HEK293 (cell line): Measurements from ENCODE around the gene FSCN2.

Source experiments
- CTCF ChIA-PET: fragments of 350-600 bp; formaldehyde crosslinking; extraction: SDS; loops from one replicate; lab custom pipeline; 2021; ENCODE audit warnings: antibody characterized with exemption; lab: Yijun Ruan, JAX
- POLR2A ChIA-PET: fragments of 300-600 bp; formaldehyde crosslinking; extraction: SDS; loops from one replicate; lab custom pipeline; 2020; ENCODE audit warnings: antibody characterized with exemption, inconsistent platforms; lab: Yijun Ruan, JAX
- H3K27ac ChIP-seq: fragments of 200-500 bp; sonication (Bioruptor generic); 2 replicates; pipeline ENCODE4 v1.5.1; 2014; ENCODE audit warnings: low read depth, low read length, control low read depth, inconsistent platforms; ENCODE audit errors: extremely low read depth
- H3K36me3 ChIP-seq, 2 experiments: fragments of 200-500 bp in 1 of 2; sonication (Bioruptor generic) in 1 of 2; 1 replicate in 1 of 2; 2 replicates in 1 of 2; pipeline ENCODE4 v1.5.1; 2014 to 2017; ENCODE audit warnings: inconsistent platforms in 2 of 2, low read length in 2 of 2; ENCODE audit not compliant: control insufficient read depth in 2 of 2, insufficient read depth in 1 of 2
- H3K4me1 ChIP-seq: fragments of 200-500 bp; sonication (Bioruptor generic); 2 replicates; pipeline ENCODE4 v1.5.1; 2014; ENCODE audit warnings: mild to moderate bottlenecking, low read length, inconsistent platforms; ENCODE audit not compliant: control insufficient read depth, insufficient read depth
- H3K4me3 ChIP-seq: 2 replicates; pipeline ENCODE4 v1.5.1; 2011; ENCODE audit warnings: low read depth, mild to moderate bottlenecking, control low read depth, low read length, moderate library complexity
- H3K9me3 ChIP-seq: fragments of 200-500 bp; sonication (Bioruptor generic); 2 replicates; pipeline ENCODE4 v1.5.1; 2014; ENCODE audit warnings: low read depth, low read length, inconsistent platforms; ENCODE audit not compliant: control insufficient read depth, insufficient read depth
- FEZF1 ChIP-seq: fragments of 450-650 bp; formaldehyde crosslinking; IDR thresholded peaks from 2 replicates; pipeline ENCODE4 v1.5.1; 2016; ENCODE audit warnings: missing biosample characterization, missing genetic modification characterization
- IKZF3 ChIP-seq: fragments of 450-650 bp; IDR thresholded peaks from 2 replicates; pipeline ENCODE4 v1.5.0; 2018; ENCODE audit warnings: missing biosample characterization, mild to moderate bottlenecking, missing genetic modification characterization, moderate library complexity
- KLF1 ChIP-seq: fragments of 450-650 bp; formaldehyde crosslinking; IDR thresholded peaks from 2 replicates; pipeline ENCODE4 v1.5.1; 2016; ENCODE audit warnings: missing biosample characterization, missing genetic modification characterization
- KLF7 ChIP-seq: fragments of 450-650 bp; formaldehyde crosslinking; IDR thresholded peaks from 2 replicates; pipeline ENCODE4 v1.5.1; 2016; ENCODE audit warnings: missing biosample characterization, missing genetic modification characterization, borderline replicate concordance
- MZF1 ChIP-seq: fragments of 450-650 bp; formaldehyde crosslinking; IDR thresholded peaks from 2 replicates; pipeline ENCODE4 v1.5.1; 2017; ENCODE audit warnings: missing biosample characterization, missing genetic modification characterization, borderline replicate concordance
- REPIN1 ChIP-seq: fragments of 450-650 bp; formaldehyde crosslinking; IDR thresholded peaks from 2 replicates; pipeline ENCODE4 v1.5.1; 2017; ENCODE audit warnings: missing biosample characterization, missing genetic modification characterization, low read depth
- SCRT1 ChIP-seq: fragments of 450-650 bp; formaldehyde crosslinking; IDR thresholded peaks from 2 replicates; pipeline ENCODE4 v1.5.1; 2016; ENCODE audit warnings: missing biosample characterization, missing genetic modification characterization, borderline replicate concordance
- WT1 ChIP-seq: fragments of 450-650 bp; formaldehyde crosslinking; IDR thresholded peaks from 2 replicates; pipeline ENCODE4 v1.5.1; 2016; ENCODE audit warnings: missing biosample characterization, missing genetic modification characterization
- ZBTB20 ChIP-seq: fragments of 450-650 bp; formaldehyde crosslinking; IDR thresholded peaks from 2 replicates; pipeline ENCODE4 v1.5.1; 2016; ENCODE audit warnings: missing biosample characterization, missing genetic modification characterization
- ZBTB49 ChIP-seq: fragments of 450-650 bp; formaldehyde crosslinking; IDR thresholded peaks from 2 replicates; pipeline ENCODE4 v1.5.1; 2016; ENCODE audit warnings: missing biosample characterization, missing genetic modification characterization, low read depth
- ZIC2 ChIP-seq: fragments of 450-650 bp; formaldehyde crosslinking; IDR thresholded peaks from 2 replicates; pipeline ENCODE4 v1.5.1; 2016; ENCODE audit warnings: missing biosample characterization, missing genetic modification characterization
- ZNF174 ChIP-seq: fragments of 450-650 bp; formaldehyde crosslinking; IDR thresholded peaks from 2 replicates; pipeline ENCODE4 v1.5.0; 2017; ENCODE audit warnings: missing biosample characterization, mild to moderate bottlenecking, missing genetic modification characterization
- ZNF19 ChIP-seq: fragments of 450-650 bp; formaldehyde crosslinking; IDR thresholded peaks from 2 replicates; pipeline ENCODE4; 2016; ENCODE audit warnings: missing biosample characterization, missing genetic modification characterization, low read depth
- ZNF211 ChIP-seq: fragments of 450-650 bp; formaldehyde crosslinking; IDR thresholded peaks from 2 replicates; pipeline ENCODE4 v1.5.1; 2016; ENCODE audit warnings: low read depth, missing biosample characterization, missing genetic modification characterization
- ZNF302 ChIP-seq: fragments of 450-650 bp; formaldehyde crosslinking; IDR thresholded peaks from 2 replicates; pipeline ENCODE4 v1.5.1; 2016; ENCODE audit warnings: missing biosample characterization, missing genetic modification characterization, low read depth
- ZNF341 ChIP-seq: fragments of 450-650 bp; formaldehyde crosslinking; IDR thresholded peaks from 2 replicates; pipeline ENCODE4; 2016; ENCODE audit warnings: low read depth, missing biosample characterization, missing genetic modification characterization
- ZNF488 ChIP-seq: fragments of 450-650 bp; formaldehyde crosslinking; IDR thresholded peaks from 2 replicates; pipeline ENCODE4 v1.5.1; 2016; ENCODE audit warnings: missing biosample characterization, missing genetic modification characterization
- ZNF501 ChIP-seq: fragments of 450-650 bp; formaldehyde crosslinking; IDR thresholded peaks from 2 replicates; pipeline ENCODE4 v1.5.1; 2016; ENCODE audit warnings: missing biosample characterization, missing genetic modification characterization
- ZNF600 ChIP-seq: fragments of 450-650 bp; formaldehyde crosslinking; IDR thresholded peaks from 2 replicates; pipeline ENCODE4 v1.5.1; 2016; ENCODE audit warnings: missing biosample characterization, missing genetic modification characterization
- ZNF610 ChIP-seq: fragments of 450-650 bp; formaldehyde crosslinking; IDR thresholded peaks from 2 replicates; pipeline ENCODE4 v1.5.1; 2016; ENCODE audit warnings: missing biosample characterization, missing genetic modification characterization, borderline replicate concordance
- ZNF658 ChIP-seq: fragments of 450-650 bp; formaldehyde crosslinking; IDR thresholded peaks from 2 replicates; pipeline ENCODE4; 2016; ENCODE audit warnings: missing biosample characterization, missing genetic modification characterization
- ZNF701 ChIP-seq: fragments of 450-650 bp; formaldehyde crosslinking; IDR thresholded peaks from 2 replicates; pipeline ENCODE4 v1.5.1; 2016; ENCODE audit warnings: missing biosample characterization, missing genetic modification characterization
- ZXDB ChIP-seq: fragments of 450-650 bp; formaldehyde crosslinking; IDR thresholded peaks from 2 replicates; pipeline ENCODE4 v1.5.1; 2016; ENCODE audit warnings: missing biosample characterization, missing genetic modification characterization
- TF ChIP-seq, protein P1 (sequence below): fragments of 450-650 bp; formaldehyde crosslinking; IDR thresholded peaks from 2 replicates; pipeline ENCODE4 v1.5.1; 2016; ENCODE audit warnings: missing biosample characterization, missing genetic modification characterization
- TF ChIP-seq, protein P2 (sequence below): fragments of 450-650 bp; formaldehyde crosslinking; conservative IDR thresholded peaks from 2 replicates; pipeline ENCODE4 v1.5.1; 2016; ENCODE audit warnings: low read depth, missing biosample characterization, missing genetic modification characterization
- TF ChIP-seq, protein P3 (sequence below): fragments of 450-650 bp; formaldehyde crosslinking; IDR thresholded peaks from 2 replicates; pipeline ENCODE4 v1.5.1; 2016; ENCODE audit warnings: missing biosample characterization, missing genetic modification characterization

The FSCN2 gene

GRCh38 chr17:81553616-81554181 is 25.5 kb downstream of the FSCN2 start (continued):
- TF ChIP-seq ZBTB49 (tag by site-specific recombination) (no peak), ZNF701 (tag by site-specific recombination) (no peak), ZNF501 (tag by site-specific recombination) (peak; percentile 53; the same call in 1 of the 2 replicates), ZXDB (tag by site-specific recombination) (no peak), ZBTB20 (peak; percentile 45; the same call in 1 of the 2 replicates), MZF1 (no peak), ZNF211 (no peak), SCRT1 (tag by site-specific recombination) (no peak), ZNF174 (tag by site-specific recombination) (no peak), FEZF1 (tag by site-specific recombination) (peak; percentile 29; the same call in 1 of the 2 replicates), ZNF341 (tag by site-specific recombination) (peak; percentile 69), ZIC2 (tag by site-specific recombination) (no peak), ZNF600 (tag by site-specific recombination) (0 out of 2 replicates have a peak, but pooled peaks have one; percentile 68), KLF7 (tag by site-specific recombination) (0 out of 2 replicates have a peak, but pooled peaks have one; percentile 10), IKZF3 (tag by site-specific recombination) (peak; percentile 91), REPIN1 (tag by site-specific recombination) (no peak), ZNF610 (tag by site-specific recombination) (no peak), ZNF302 (tag by site-specific recombination) (no peak), ZNF658 (tag by site-specific recombination) (no peak)
- TF ChIP-seq, protein P1, sequence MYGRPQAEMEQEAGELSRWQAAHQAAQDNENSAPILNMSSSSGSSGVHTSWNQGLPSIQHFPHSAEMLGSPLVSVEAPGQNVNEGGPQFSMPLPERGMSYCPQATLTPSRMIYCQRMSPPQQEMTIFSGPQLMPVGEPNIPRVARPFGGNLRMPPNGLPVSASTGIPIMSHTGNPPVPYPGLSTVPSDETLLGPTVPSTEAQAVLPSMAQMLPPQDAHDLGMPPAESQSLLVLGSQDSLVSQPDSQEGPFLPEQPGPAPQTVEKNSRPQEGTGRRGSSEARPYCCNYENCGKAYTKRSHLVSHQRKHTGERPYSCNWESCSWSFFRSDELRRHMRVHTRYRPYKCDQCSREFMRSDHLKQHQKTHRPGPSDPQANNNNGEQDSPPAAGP: peak; percentile 71

DNA sequence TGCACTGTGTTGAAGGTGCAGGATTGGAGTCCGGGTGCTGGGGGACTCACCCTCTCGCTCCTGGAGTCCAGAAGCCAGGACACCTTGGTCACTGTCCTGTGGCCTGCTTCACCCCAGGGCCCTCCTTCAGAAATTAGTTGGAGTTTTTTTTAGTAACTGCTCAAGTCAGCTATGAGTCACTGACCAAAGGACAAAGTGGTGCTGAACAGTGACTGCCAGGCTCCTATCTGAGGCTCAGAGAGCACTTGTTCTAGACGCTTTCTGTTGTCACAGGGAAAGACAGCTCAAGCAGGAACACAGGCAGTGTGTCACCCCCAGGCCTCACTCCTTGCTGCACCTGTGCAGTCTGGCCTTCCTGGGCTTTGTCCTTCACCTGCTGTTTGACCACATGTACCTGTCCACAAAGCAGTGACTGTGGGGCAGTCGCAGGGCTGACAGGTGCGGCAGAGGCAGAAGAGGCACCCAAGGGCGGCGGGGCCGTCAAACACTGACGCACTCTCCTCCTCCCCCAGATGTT is 28.1 kb downstream of the FSCN2 start:
- peaks cover 12% of the 10 kb centered on the region for H3K4me1 ChIP-seq
- no peaks in the 10 kb centered on the region for H3K9me3 ChIP-seq
- H3K36me3 ChIP-seq: peaks cover 21 to 51% of the 10 kb centered on the region in 2 experiments
- ChIA-PET POLR2A (interaction anchor here (0.9 to 4.0 kb wide), 4 partner anchors 10 to 44 kb away, joined by 3 to 16 read pairs (median 6); partner anchors contain the start of gene ACTG1), CTCF (interaction anchor here (0.9 to 2.9 kb wide), 2 partner anchors 11 to 45 kb away, joined by 4 to 19 read pairs; no protein-coding TSS in a partner anchor)
- H3K4me3 ChIP-seq: no peak overlapping the region
- no peak overlapping the region for H3K27ac ChIP-seq
- TF ChIP-seq ZNF19 (tag by site-specific recombination): no peak
- TF ChIP-seq KLF1: no peak
- TF ChIP-seq ZXDB (tag by site-specific recombination): no peak
- no peak for TF ChIP-seq ZNF501 (tag by site-specific recombination)
- TF ChIP-seq WT1 (tag by site-specific recombination): no peak
- no peak for TF ChIP-seq ZIC2 (tag by site-specific recombination)
- TF ChIP-seq, protein P2, sequence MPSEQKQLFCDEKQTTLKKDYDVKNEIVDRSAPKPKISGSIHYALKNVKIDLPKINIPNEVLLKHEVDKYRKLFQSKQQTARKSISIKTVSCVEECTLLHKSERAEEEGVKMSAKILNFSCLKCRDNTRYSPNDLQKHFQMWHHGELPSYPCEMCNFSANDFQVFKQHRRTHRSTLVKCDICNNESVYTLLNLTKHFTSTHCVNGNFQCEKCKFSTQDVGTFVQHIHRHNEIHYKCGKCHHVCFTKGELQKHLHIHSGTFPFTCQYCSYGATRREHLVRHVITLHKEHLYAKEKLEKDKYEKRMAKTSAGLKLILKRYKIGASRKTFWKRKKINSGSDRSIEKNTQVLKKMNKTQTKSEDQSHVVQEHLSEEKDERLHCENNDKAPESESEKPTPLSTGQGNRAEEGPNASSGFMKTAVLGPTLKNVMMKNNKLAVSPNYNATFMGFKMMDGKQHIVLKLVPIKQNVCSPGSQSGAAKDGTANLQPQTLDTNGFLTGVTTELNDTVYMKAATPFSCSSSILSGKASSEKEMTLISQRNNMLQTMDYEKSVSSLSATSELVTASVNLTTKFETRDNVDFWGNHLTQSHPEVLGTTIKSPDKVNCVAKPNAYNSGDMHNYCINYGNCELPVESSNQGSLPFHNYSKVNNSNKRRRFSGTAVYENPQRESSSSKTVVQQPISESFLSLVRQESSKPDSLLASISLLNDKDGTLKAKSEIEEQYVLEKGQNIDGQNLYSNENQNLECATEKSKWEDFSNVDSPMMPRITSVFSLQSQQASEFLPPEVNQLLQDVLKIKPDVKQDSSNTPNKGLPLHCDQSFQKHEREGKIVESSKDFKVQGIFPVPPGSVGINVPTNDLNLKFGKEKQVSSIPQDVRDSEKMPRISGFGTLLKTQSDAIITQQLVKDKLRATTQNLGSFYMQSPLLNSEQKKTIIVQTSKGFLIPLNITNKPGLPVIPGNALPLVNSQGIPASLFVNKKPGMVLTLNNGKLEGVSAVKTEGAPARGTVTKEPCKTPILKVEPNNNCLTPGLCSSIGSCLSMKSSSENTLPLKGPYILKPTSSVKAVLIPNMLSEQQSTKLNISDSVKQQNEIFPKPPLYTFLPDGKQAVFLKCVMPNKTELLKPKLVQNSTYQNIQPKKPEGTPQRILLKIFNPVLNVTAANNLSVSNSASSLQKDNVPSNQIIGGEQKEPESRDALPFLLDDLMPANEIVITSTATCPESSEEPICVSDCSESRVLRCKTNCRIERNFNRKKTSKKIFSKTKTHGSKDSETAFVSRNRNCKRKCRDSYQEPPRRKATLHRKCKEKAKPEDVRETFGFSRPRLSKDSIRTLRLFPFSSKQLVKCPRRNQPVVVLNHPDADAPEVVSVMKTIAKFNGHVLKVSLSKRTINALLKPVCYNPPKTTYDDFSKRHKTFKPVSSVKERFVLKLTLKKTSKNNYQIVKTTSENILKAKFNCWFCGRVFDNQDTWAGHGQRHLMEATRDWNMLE (tag by site-specific recombination): no peak
- TF ChIP-seq ZNF488 (tag by site-specific recombination): no peak
- TF ChIP-seq, protein P3, sequence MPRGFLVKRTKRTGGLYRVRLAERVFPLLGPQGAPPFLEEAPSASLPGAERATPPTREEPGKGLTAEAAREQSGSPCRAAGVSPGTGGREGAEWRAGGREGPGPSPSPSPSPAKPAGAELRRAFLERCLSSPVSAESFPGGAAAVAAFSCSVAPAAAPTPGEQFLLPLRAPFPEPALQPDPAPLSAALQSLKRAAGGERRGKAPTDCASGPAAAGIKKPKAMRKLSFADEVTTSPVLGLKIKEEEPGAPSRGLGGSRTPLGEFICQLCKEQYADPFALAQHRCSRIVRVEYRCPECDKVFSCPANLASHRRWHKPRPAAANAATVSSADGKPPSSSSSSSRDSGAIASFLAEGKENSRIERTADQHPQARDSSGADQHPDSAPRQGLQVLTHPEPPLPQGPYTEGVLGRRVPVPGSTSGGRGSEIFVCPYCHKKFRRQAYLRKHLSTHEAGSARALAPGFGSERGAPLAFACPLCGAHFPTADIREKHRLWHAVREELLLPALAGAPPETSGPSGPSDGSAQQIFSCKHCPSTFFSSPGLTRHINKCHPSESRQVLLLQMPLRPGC: no peak
